Measurements from ENCODE around the gene CD248.

Gene CD248

GRCh38 chr11:66332371-66333219 lies 15.8 kb upstream of the CD248 start:
- TF ChIP-seq CTCF (IDR thresholded peaks at IDR 0.05), result no peak

- no peak for TF ChIP-seq CTCF (IDR thresholded peaks at IDR 0.05)
Observed at GRCh38 chr11:66331542-66332370, 14.9 kb upstream of the CD248 start.

DNA sequence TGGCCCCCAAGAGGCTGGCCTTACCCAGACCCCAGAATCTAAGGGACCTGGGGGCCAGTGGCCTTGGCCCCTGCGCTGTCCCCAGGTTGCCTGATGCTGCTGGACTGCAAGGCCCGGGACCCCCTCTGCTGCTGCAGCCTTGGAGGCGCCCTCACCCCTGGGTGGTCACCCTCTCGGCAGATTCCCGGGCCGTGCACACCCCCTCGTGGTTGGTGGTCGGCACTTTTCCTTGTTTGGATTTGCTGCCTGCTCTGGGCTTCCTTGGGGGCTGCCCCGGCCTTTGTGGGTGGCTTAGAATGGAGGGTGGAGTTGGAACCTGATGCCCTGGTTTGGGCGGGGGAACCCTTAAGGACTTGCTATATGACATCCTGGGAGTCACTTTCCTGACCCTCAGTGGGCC lies 14.1 kb upstream of the CD248 start:
- no peak for TF ChIP-seq CTCF (IDR thresholded peaks at IDR 0.05)

GRCh38 chr11:66329165-66329673 lies 12.4 kb upstream of the CD248 start:
- no peak for TF ChIP-seq CTCF (IDR thresholded peaks at IDR 0.05)

DNA sequence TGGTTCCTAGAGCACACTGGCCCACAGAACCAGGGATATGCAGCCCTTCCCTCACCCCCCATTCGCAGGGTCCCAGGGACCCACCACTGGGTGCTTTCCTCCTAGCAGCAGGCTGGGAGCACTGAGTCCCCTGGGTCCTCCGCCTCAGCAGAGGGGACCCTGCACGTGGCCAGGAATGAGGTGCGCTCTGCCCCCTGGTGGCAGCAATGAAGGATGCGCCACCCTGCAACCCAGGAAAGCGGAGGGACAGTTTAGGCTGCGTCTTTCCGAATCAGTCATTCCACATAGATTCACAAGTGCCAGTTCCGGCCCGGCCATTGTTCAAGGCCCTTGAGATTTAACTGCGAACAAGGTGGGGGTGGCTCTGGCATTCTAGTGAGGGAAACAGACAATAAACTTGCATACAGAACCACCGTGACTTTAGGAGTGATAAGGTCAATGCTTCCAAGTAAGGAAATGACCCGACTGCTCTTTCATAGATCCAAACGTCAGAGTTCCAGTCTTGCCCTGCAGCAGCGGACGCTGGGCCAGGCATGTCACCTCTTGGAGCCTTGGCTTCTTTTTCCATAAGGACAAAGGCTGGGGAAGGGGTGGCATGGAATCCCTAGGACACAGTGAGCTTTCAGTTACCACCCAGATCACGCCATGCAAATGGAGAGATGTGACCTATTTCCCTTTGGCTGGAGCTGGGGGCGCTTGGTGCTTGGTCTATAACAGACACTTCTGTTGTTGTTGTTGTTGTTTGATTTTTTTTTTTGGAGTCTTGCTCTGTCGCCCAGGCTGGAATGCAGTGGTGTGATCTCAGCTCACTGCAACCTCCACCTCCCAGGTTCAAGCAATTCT lies 11.7 kb upstream of the CD248 start:
- TF ChIP-seq CTCF (IDR thresholded peaks at IDR 0.05), result peak; percentile 94

- no peak for TF ChIP-seq CTCF (IDR thresholded peaks at IDR 0.05)
Observed at GRCh38 chr11:66328031-66328301, 11.1 kb upstream of the CD248 start.

All from LNCAP (cell line).